B cell (primary cell): ENCODE data around the gene JCHAIN.

Source experiments
- EZH2 ChIP-seq: IDR thresholded peaks from 2 replicates; pipeline ENCODE4 v1.6.1; 2012; ENCODE audit warnings: borderline replicate concordance, low read depth, mild to moderate bottlenecking, moderate library complexity, low read length; ENCODE audit not compliant: insufficient read depth, poor library complexity, severe bottlenecking
- TF ChIP-seq, protein P1 (sequence below): fragments of 200-600 bp; IDR thresholded peaks from one replicate; pipeline ENCODE4 v1.8.0; 2022; ENCODE audit warnings: antibody characterized with exemption, mild to moderate bottlenecking

DNA sequence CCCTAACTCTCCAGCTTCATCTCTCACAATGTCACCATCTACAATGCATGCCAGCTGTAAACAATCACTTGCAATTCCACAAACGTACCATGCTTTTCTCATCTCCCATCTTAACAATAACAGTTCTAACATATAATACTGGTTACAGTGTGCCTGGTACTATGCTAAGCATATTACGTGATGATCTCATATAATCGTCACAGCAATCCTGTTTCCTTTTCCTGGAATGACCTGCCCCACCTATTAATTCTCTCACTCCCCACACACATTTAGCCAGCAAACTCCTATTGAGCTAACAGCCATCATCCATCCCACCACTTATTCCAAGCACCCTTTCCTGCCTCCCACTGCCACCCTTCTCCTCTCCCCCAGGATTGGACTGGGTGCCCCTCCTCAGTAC lies 7.9 kb downstream of the JCHAIN start:
- TF ChIP-seq, protein P1, sequence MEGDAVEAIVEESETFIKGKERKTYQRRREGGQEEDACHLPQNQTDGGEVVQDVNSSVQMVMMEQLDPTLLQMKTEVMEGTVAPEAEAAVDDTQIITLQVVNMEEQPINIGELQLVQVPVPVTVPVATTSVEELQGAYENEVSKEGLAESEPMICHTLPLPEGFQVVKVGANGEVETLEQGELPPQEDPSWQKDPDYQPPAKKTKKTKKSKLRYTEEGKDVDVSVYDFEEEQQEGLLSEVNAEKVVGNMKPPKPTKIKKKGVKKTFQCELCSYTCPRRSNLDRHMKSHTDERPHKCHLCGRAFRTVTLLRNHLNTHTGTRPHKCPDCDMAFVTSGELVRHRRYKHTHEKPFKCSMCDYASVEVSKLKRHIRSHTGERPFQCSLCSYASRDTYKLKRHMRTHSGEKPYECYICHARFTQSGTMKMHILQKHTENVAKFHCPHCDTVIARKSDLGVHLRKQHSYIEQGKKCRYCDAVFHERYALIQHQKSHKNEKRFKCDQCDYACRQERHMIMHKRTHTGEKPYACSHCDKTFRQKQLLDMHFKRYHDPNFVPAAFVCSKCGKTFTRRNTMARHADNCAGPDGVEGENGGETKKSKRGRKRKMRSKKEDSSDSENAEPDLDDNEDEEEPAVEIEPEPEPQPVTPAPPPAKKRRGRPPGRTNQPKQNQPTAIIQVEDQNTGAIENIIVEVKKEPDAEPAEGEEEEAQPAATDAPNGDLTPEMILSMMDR: no peak
- TF ChIP-seq EZH2: no peak
